HG02759 (cell line): ENCODE results near the gene ELAC2.

Source experiments
- ATAC-seq: cut with Tn5 transposase; IDR thresholded peaks from one replicate; pipeline ENCODE4 v1.9.1; 2021; ENCODE audit warnings: mild to moderate bottlenecking, moderate library complexity; ENCODE audit not compliant: unreplicated experiment

ELAC2 gene

GRCh38 chr17:13017655-13018459 lies at the start of gene ELAC2:
Gene ELAC2 (minus strand): TSS chr17:13018027. CDS start chr17:13017947, 80 bp downstream.
- peak; percentile 98 for ATAC-seq

GRCh38 chr17:13065032-13065431 lies 47.2 kb upstream of the ELAC2 start:
- no peak for ATAC-seq

GRCh38 chr17:13055131-13055530 lies 37.3 kb upstream of the ELAC2 start:
- no peak for ATAC-seq

GRCh38 chr17:13054666-13055065 lies 36.8 kb upstream of the ELAC2 start:
- ATAC-seq: no peak

GRCh38 chr17:13051915-13052314 lies 34.1 kb upstream of the ELAC2 start:
- no peak for ATAC-seq

GRCh38 chr17:13047011-13047606 lies 29.3 kb upstream of the ELAC2 start:
- no peak for ATAC-seq

GRCh38 chr17:13046361-13046760 lies 28.5 kb upstream of the ELAC2 start:
- no peak for ATAC-seq

GRCh38 chr17:13044572-13045065 lies 26.8 kb upstream of the ELAC2 start:
- ATAC-seq: no peak

GRCh38 chr17:13038931-13039665 lies 21.3 kb upstream of the ELAC2 start:
- no peak for ATAC-seq

GRCh38 chr17:13036751-13037150 lies 18.9 kb upstream of the ELAC2 start:
- no peak for ATAC-seq

GRCh38 chr17:13035420-13035819 lies 17.6 kb upstream of the ELAC2 start:
- ATAC-seq: no peak

- peak; percentile 87 for ATAC-seq
Measured at GRCh38 chr17:13031718-13032350, 14.0 kb upstream of the ELAC2 start.

GRCh38 chr17:13030459-13031300 lies 12.9 kb upstream of the ELAC2 start:
- ATAC-seq: peak; percentile 50

- no peak for ATAC-seq
Measured at GRCh38 chr17:13030056-13030455, 12.2 kb upstream of the ELAC2 start.

- no peak for ATAC-seq
Measured at GRCh38 chr17:13029340-13029739, 11.5 kb upstream of the ELAC2 start.

GRCh38 chr17:13027246-13027645 lies 9.4 kb upstream of the ELAC2 start:
- ATAC-seq: no peak

GRCh38 chr17:13025687-13026086 lies 7.9 kb upstream of the ELAC2 start:
- ATAC-seq: no peak

- ATAC-seq: no peak
Measured at GRCh38 chr17:13025258-13025627, 7.4 kb upstream of the ELAC2 start.

GRCh38 chr17:13024526-13025257 lies 6.9 kb upstream of the ELAC2 start:
- ATAC-seq: peak; percentile 94

GRCh38 chr17:13024016-13024415 lies 6.2 kb upstream of the ELAC2 start:
- ATAC-seq: no peak
